ENCODE results near the gene MTHFD1.

DNA sequence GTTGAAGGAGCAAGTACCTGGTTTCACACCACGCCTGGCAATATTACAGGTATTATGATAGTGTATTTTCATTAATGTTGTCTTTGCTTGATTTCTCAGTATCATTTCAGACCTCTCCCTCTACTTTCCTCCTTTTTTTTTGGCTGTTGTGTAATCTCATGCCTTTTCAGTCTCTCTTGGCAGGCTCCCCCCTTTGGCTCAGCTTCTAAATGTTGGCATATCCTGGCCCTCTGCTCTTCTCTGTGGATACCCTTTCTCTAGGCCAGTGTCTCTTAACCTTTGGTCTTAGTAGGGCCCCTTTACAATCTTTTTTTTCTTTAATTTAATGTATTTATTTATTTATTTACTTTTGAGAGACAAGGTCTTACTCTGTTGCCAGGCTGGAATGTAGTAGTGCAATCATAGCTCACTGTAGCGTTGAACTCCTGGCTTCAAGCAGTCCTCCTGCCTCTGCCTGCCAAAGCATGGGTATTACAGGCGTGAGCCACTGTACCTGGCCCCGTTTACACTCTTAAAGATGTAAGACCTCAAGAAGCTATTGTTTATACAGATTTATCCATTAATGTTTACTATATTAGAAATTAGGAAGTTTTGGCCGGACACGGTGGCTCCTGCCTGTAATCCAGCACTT lies 12.8 kb downstream of the MTHFD1 start:
- TF ChIP-seq POLR2A (IDR thresholded peaks at IDR 0.05; ENCODE audit: low read depth, low read length) (no peak), POLR2AphosphoS5 (IDR thresholded peaks at IDR 0.05; ENCODE audit: low read depth, low read length) (no peak), TAF1 (IDR thresholded peaks at IDR 0.05; ENCODE audit: borderline replicate concordance, low read depth, low read length) (no peak)

Measured in GM12892 (cell line).